Erythroblast (primary cell): ENCODE data around the gene CCDC28A.

Experiments used
- DNase-seq, 2 experiments: peaks; one replicate each; lab custom pipeline; 2025; lab: John Stamatoyannopoulos, UW
- GATA1 ChIP-seq: IDR thresholded peaks from 2 replicates; pipeline ENCODE4 v1.6.1; 2011; ENCODE audit warnings: low read depth, mild to moderate bottlenecking, control low read depth, low read length, moderate library complexity
- POLR2A ChIP-seq: IDR thresholded peaks from 2 replicates; pipeline ENCODE4 v1.6.1; 2011; ENCODE audit warnings: mild to moderate bottlenecking, low read length

The CCDC28A gene

GRCh38 chr6:138774370-138774769, 801 bp downstream of the CCDC28A start:
- TF ChIP-seq GATA1: no peak
- no peak for DNase-seq

- TF ChIP-seq POLR2A: no peak
- no peak for TF ChIP-seq GATA1
- DNase-seq: no peak
Measured at GRCh38 chr6:138776659-138777058, 3.1 kb downstream of the CCDC28A start.

DNA sequence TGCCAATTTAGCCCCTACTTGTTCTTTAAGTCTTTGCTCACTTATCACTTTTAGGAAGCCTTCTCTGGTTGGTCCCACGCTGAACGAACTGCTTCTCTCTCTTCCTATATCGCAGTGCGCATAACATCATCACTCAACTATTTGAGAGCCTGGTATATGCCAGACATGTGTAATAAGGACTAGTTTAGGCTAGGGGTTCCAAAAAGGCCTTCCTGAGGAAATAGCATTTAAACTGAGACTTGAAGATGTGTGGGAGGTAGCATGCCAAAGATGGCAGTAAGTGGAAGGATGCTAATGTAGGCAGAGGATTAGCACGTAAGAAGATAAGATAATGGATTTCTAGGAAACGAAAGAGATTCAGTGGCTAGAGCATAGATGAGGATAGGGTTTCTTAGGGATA, 4.8 kb downstream of the CCDC28A start:
- DNase-seq: no peak
- TF ChIP-seq POLR2A (no peak), GATA1 (no peak)

DNA sequence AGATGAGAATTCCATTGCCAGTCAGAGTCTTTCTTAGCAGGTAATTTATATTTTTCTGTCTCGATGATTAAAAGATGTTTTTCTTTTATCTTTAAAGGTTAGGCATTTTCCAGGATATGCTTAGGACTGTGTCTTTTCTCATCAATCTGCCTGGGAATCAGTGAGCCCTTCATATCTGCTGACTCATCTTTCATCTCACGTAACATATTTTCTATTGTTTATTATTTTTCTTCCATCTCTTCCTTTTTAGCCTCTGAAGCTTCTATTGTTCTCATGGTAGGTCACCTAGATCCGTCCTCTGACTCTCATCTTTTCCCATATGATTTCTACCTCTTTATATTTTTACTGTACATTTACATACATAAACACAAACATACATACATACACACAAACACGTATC, 8.7 kb downstream of the CCDC28A start:
- no peak for DNase-seq
- TF ChIP-seq POLR2A (no peak), GATA1 (no peak)

- no peak for DNase-seq
- TF ChIP-seq POLR2A (no peak), GATA1 (no peak)
Measured at GRCh38 chr6:138785079-138785478, 11.5 kb downstream of the CCDC28A start.

DNA sequence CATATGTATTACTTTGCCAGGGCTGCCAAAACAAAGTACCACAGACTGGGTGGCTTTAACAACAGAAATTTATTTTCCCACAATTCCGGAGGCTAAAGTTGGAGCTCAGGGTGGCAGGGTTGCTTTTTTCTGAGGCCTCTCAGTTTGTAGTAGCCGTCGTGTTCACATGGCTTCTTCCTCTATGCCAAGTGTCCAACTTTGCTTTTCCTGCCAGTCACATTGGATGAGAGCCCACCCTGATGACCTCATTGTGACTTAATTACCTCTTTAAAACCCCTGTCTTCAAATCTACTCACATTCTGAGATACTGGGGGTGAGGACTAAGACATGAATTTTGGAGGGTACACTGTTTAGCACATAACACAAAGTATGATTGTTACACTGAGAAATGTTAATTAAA, 12.4 kb downstream of the CCDC28A start:
- no peak for DNase-seq
- TF ChIP-seq POLR2A (no peak), GATA1 (no peak)

GRCh38 chr6:138787138-138787537, 13.6 kb downstream of the CCDC28A start:
- TF ChIP-seq POLR2A: no peak
- TF ChIP-seq GATA1: no peak
- no peak for DNase-seq

GRCh38 chr6:138795809-138796603, 22.4 kb downstream of the CCDC28A start, which contains the start of gene ECT2L:
Gene ECT2L (plus strand): TSS chr6:138796087. CDS start chr6:138813275, 17,188 bp downstream.
- peak; percentile 45 to 56 for DNase-seq
- TF ChIP-seq GATA1 (no peak), POLR2A (no peak)

DNA sequence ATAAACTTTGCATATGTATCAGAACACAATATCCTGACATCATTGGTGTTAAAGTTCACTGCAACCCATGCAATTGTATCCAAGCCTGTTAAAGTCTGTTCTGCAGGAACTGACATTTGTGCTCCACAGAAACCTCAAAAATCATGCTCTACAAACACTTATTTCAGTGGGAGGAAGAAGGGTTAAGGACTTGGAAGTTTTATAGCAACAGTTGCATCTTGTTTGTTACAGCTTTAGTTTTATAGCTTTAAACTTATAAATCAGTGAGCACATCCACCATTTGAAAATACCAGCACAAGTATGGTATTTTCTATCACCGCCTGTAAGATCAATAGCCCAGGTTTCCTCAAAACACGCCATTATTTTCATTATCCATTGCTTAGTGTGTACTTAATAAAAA, 23.2 kb downstream of the CCDC28A start:
- TF ChIP-seq GATA1 (no peak), POLR2A (no peak)
- no peak for DNase-seq

DNA sequence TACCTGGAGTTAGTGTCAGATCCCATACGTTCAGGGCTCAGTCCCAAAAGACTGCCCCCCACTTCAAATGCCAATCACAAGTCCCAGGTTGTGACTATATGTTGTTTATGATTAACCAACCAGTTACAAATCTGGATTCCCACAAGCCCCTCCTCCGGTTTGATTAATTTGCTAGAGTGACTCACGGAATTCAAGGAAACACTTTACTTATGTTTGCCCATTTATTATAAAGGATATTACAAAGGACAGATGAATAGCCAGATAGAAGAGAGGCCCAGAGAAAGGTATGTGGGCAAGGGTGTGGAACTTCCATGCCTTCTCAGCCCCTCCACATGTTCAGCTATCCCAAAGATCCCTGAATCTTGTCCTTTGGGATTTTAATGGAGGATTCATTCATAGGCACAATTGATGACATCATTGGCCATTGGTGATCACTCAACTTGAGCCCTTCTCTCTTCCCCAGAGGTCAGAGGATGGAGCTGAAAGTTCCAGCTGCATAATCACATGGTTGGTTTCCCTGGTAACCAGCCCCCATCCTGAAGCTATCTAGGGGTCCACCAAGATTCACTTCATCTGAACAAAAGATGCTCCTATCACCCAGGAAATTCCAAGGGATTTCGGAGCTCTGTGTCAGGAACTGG, 24.4 kb downstream of the CCDC28A start:
- TF ChIP-seq POLR2A: no peak
- TF ChIP-seq GATA1: no peak
- no peak for DNase-seq

GRCh38 chr6:138800377-138801150, 27.0 kb downstream of the CCDC28A start:
- TF ChIP-seq POLR2A (no peak), GATA1 (no peak)
- DNase-seq: no peak

DNA sequence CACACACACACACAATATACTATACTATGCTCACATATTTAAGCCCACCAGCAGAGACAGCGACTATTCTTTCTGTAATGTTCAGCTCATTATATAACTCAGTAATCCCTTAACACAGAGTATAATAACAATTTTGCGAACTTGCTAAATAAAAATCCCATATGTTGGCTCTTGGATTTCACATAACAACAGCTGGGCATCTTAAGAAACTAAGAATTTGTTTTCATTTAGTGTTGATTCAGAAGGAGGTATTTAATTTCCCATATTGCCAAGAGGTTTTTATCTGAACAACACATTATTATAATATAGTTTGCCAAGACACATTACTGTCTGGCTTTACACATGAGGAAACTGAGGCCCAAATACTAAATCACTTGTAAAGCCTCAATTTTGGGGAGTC, 29.8 kb downstream of the CCDC28A start:
- DNase-seq: no peak
- TF ChIP-seq GATA1: no peak
- TF ChIP-seq POLR2A: no peak

DNA sequence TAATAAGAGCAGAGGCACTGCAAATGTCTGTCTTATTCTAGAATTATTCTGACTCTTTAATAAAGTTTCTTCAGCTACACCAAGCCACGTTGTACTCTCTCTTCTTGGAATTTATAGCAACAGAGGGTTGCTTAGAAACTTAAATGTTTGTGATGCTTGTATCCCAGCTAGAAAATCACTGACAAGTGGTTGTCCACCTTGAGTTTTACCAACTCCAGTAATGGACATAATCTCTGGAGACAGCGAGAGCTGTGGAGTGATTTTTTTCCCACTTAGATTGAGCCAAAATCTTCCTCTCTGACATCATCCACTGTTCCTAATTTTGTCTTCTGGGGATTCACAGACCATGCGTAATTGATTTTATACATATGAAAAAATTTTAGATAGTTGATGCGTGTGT, 30.3 kb downstream of the CCDC28A start:
- DNase-seq: no peak
- no peak for TF ChIP-seq GATA1
- TF ChIP-seq POLR2A: no peak

- TF ChIP-seq GATA1 (no peak), POLR2A (no peak)
- DNase-seq: no peak
Measured at GRCh38 chr6:138805016-138805765, 31.6 kb downstream of the CCDC28A start.
